HFFc6 (cell line): ENCODE data around the gene CFDP1. TPM values are rescaled to one million over a fixed set of nuclear protein-coding genes. Genes with fewer than 3 reads are reported as not detected.

Source experiments
- DNase-seq: peaks from one replicate; pipeline ENCODE4 v3.0.0-alpha.2; 2018
- H3K27ac Mint-ChIP-seq: 2 replicates; pipeline ENCODE4 v1.8.0; 2020; ENCODE audit warnings: mild to moderate bottlenecking, mixed read lengths
- H3K27me3 Mint-ChIP-seq: 2 replicates; pipeline ENCODE4 v1.8.0; 2021; ENCODE audit warnings: mild to moderate bottlenecking, moderate library complexity, mixed read lengths; ENCODE audit not compliant: insufficient read depth
- H3K36me3 Mint-ChIP-seq: 2 replicates; pipeline ENCODE4 v1.8.0; 2021; ENCODE audit warnings: low read depth, mixed read lengths
- H3K4me1 Mint-ChIP-seq: 2 replicates; pipeline ENCODE4 v1.8.0; 2020; ENCODE audit warnings: low read depth, mixed read lengths
- H3K4me3 Mint-ChIP-seq: 2 replicates; pipeline ENCODE4 v1.8.0; 2020; ENCODE audit warnings: mild to moderate bottlenecking, moderate library complexity, mixed read lengths
- H3K9me3 Mint-ChIP-seq: 2 replicates; pipeline ENCODE4 v1.8.0; 2020; ENCODE audit warnings: mild to moderate bottlenecking, mixed read lengths
- total RNA-seq, 6 experiments: library from RNA; stranded (reverse); fragmentation: NEBNext Ultra II Directional; extraction: Animal tissue kit (Norgen Biotek cat#: 25700); gene quantifications; 2 replicates in 1 of 6; 3 replicates in 5 of 6; pipeline ENCODE4 v1.2.3, GENCODE V29; 2021
- TF ChIP-seq, protein P1 (sequence below): fragments of 200-600 bp; sonication (generic); IDR thresholded peaks from 2 replicates; pipeline ENCODE4 v1.5.0; 2021; ENCODE audit warnings: antibody characterized with exemption, mild to moderate bottlenecking

CFDP1 gene
- total RNA-seq, 6 experiments from 2014 or later, result 33.0 to 43.1 (median 37.6) TPM

DNA sequence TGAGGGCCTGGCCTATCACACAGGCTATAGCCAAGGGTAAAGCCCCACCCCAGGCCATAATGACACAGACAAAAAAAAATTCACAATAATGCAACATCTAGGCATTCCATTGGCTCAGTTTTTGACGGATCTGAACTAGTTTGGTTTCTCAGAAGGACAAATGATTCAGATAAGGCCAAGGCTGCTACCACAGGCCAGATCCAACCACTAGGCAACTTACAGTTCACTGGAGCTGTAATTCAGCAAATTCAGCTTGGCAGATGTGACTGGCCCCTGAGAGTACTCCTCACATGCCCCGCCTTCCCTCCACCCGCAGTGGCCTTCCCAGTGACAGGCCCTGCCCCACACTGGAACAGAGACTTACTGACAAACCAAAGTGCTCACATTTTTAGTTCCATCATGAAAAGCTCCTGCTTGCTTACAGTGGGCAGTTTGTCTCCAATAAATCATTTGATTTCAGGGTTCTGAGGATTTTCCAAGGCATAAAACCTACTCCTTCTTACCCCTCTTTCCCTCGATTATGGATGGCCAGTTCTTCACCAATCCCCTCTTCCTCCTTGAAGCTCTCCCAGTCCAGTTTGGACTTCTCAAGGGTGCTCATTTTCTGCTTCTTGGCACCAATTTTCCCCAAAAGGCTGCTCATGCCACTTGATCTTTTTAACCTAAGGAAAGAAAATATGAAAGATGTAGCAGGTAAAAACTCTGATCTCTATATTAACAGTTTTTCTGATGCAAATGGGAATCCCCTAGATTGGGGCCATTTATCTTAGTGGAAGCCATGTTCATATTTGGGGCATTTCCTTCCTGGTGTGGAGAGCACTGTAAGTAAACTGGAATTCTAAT lies 128.6 kb downstream of the CFDP1 start:
- peak; percentile 95 for DNase-seq
- peaks cover 8% of the 10 kb centered on the region for H3K27me3 Mint-ChIP-seq
- peaks cover 17% of the 10 kb centered on the region for H3K36me3 Mint-ChIP-seq
- H3K27ac Mint-ChIP-seq, result peak overlapping the region; percentile 98
- H3K4me3 Mint-ChIP-seq, result peak overlapping the region; percentile 85
- H3K4me1 Mint-ChIP-seq, result peaks cover 56% of the 10 kb centered on the region
- TF ChIP-seq, protein P1, sequence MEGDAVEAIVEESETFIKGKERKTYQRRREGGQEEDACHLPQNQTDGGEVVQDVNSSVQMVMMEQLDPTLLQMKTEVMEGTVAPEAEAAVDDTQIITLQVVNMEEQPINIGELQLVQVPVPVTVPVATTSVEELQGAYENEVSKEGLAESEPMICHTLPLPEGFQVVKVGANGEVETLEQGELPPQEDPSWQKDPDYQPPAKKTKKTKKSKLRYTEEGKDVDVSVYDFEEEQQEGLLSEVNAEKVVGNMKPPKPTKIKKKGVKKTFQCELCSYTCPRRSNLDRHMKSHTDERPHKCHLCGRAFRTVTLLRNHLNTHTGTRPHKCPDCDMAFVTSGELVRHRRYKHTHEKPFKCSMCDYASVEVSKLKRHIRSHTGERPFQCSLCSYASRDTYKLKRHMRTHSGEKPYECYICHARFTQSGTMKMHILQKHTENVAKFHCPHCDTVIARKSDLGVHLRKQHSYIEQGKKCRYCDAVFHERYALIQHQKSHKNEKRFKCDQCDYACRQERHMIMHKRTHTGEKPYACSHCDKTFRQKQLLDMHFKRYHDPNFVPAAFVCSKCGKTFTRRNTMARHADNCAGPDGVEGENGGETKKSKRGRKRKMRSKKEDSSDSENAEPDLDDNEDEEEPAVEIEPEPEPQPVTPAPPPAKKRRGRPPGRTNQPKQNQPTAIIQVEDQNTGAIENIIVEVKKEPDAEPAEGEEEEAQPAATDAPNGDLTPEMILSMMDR, result no peak
- H3K9me3 Mint-ChIP-seq, result no peaks in the 10 kb centered on the region

DNA sequence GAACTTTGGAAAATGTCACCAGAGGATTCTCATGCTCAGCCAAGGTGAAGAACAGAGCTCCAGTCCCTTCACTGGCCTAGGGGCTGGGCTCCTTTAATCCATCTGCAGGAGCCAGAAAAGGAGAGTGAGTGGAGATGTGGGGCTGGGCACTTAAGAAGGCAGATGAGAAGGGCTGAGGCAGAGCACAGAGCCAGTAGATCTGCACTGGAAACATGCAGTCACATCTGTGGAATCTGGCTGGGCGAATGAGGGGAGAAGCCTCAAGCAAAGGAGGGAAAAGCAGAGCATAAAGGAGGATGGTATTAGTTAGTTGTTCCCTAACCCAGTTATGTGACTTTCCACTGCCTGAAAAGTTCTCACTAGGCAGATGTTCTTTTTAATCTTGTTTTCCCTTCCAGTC lies 131.5 kb downstream of the CFDP1 start:
- Mint-ChIP-seq H3K27ac (0 out of 2 replicates have a peak overlapping the region, but pooled peaks have one; percentile 35), H3K4me1 (peaks cover 59% of the 10 kb centered on the region), H3K4me3 (no peak overlapping the region), H3K9me3 (no peaks in the 10 kb centered on the region), H3K27me3 (peaks cover 9% of the 10 kb centered on the region), H3K36me3 (peaks cover 27% of the 10 kb centered on the region)
- peak; percentile 20 for DNase-seq
- TF ChIP-seq, protein P1, result no peak

DNA sequence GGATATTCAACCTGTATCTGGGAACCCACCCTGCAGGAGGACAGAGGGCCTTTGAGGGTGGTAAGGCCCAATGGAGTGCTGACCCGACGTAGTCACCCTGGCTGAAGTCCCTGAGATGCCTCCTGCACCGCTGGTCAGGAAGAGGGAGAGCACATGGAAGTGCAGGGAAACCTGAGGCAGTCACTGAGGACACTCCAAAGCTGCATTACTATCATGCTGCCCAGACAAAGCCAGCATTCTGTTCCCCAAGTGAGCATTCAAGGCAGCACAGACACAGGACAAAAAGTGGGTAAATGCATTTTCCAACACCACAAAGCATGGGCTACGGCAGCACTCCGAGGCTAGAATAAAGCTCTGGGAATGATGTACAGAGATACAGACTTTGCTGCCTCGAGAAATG lies 135.0 kb downstream of the CFDP1 start:
- no peak overlapping the region for H3K4me3 Mint-ChIP-seq
- H3K27me3 Mint-ChIP-seq, result 0 out of 2 replicates have a peak, but pooled peaks cover 1% of the 10 kb centered on the region
- no peaks in the 10 kb centered on the region for H3K9me3 Mint-ChIP-seq
- peaks cover 50% of the 10 kb centered on the region for H3K4me1 Mint-ChIP-seq
- H3K36me3 Mint-ChIP-seq, result peaks cover 26% of the 10 kb centered on the region
- DNase-seq, result no peak
- H3K27ac Mint-ChIP-seq, result no peak overlapping the region
- TF ChIP-seq, protein P1, result no peak

DNA sequence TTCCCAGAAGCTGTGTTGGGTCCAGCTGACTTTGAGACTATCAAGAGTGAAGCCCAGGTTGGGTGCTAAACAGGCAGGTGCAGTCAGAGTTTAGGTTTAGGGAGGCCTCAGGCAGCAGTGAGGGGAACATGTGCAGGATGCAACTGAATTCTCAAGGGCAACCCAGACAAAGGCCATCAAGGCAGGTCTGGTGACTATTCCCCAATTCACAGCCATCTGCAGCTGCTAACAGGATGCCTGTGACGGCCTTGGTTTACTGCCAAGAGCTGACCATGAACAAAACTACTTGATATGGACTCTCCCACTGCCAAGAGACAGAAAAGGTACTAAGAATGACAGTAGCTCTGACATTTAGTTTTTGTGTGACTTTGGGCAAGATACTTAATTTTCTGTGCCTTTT lies 136.7 kb downstream of the CFDP1 start:
- DNase-seq, result peak; percentile 17

DNA sequence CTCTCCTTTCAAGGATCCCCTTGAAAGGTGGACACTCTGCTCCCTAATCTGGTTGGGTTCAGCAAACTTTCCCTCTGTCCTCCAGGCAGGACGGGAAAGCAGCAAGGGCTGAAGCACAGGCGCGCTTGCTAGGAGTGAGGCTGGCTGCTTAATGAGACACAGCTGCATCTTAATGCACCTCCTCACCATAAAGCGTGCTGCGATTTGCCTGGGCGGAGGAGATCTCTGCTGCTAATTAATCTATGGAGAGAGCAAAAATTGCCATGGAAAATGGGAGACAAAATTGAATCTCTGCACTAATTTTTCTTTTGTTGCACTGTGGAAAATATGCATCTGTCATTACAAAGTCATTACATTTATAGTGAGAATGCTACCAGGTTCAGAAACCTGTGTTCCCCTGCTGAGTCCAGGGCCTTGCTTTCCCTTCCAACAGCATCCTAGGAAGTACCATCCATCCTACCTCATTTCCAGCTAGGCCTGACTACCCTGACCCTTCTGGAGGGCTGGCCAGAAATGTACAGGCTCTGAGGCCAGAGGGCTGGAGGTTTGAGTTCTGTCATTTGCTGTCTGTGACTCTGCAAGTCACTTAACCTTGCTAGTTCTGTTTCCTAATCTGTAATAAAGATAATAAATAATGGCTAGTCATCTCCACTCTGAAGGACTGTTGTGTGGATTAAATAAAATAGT lies 138.4 kb downstream of the CFDP1 start:
- TF ChIP-seq, protein P1, result no peak
- DNase-seq, result no peak
- no peaks in the 10 kb centered on the region for H3K9me3 Mint-ChIP-seq
- peaks cover 49% of the 10 kb centered on the region for H3K4me1 Mint-ChIP-seq
- peak overlapping the region; percentile 7 for H3K27ac Mint-ChIP-seq
- peaks cover 1% of the 10 kb centered on the region; the same call in 1 of the 2 replicates for H3K27me3 Mint-ChIP-seq
- H3K36me3 Mint-ChIP-seq, result peaks cover 34% of the 10 kb centered on the region
- no peak overlapping the region for H3K4me3 Mint-ChIP-seq

More for the DNA sequence above, 136.7 kb downstream of the CFDP1 start:
- TF ChIP-seq, protein P1, result no peak
- H3K27ac Mint-ChIP-seq, result peak overlapping the region; percentile 57
- peaks cover 52% of the 10 kb centered on the region for H3K4me1 Mint-ChIP-seq
- H3K36me3 Mint-ChIP-seq, result peaks cover 38% of the 10 kb centered on the region
- 0 out of 2 replicates have a peak, but pooled peaks cover 1% of the 10 kb centered on the region for H3K27me3 Mint-ChIP-seq
- no peak overlapping the region for H3K4me3 Mint-ChIP-seq
- H3K9me3 Mint-ChIP-seq, result no peaks in the 10 kb centered on the region
